ENCODE results near the gene FAM168A.
A peak's percentile ranks its signal among the peaks of the same experiment; 100 is the strongest.

Gene FAM168A

DNA sequence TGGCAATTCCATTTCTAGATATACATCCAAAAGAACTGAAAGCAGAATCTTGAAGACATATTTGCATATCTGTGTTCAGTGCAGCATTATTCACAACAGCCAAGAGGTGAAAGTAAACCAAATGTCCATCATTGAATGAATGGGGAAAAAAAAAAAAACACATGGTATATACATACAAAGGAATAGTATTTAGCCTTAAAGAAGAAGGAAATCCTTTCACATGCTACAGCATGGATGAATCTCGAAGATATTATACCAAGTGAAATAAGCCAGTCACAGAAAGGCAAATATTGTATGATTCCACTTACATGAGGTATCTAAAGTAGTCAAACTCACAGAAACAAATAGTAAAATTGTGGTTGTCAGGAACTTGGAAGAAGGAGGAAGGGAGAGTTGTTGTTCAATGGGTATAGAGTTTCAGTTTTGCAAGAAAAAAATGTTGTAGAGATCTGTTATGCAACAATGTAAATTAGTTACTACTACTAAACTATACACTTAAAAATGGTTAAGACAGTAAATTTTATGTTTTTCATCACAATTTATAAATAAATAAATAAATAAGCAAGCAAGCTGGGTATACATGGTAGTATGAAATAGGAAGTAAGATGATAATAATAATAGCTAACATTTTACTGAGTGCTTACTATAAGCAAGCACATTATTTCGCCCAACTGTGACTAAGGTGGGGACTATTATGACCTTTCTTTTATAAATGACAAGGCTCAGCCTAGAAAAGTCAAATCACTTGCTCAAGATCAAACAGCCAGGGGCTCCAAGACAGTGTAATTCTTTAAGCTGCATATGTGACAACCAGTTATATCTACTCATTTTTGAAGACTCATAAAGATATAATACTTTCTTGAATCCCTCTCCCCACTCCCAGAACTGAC, 50.0 kb downstream of the FAM168A start:
- no peaks in the 10 kb centered on the region for H3K27me3 ChIP-seq (ENCODE audit: control insufficient read depth, low read length)
- H3K4me2 ChIP-seq (ENCODE audit: low read length) = 0 out of 2 replicates have a peak overlapping the region, but pooled peaks have one; percentile 14
- TF ChIP-seq, protein P1, sequence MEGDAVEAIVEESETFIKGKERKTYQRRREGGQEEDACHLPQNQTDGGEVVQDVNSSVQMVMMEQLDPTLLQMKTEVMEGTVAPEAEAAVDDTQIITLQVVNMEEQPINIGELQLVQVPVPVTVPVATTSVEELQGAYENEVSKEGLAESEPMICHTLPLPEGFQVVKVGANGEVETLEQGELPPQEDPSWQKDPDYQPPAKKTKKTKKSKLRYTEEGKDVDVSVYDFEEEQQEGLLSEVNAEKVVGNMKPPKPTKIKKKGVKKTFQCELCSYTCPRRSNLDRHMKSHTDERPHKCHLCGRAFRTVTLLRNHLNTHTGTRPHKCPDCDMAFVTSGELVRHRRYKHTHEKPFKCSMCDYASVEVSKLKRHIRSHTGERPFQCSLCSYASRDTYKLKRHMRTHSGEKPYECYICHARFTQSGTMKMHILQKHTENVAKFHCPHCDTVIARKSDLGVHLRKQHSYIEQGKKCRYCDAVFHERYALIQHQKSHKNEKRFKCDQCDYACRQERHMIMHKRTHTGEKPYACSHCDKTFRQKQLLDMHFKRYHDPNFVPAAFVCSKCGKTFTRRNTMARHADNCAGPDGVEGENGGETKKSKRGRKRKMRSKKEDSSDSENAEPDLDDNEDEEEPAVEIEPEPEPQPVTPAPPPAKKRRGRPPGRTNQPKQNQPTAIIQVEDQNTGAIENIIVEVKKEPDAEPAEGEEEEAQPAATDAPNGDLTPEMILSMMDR (IDR thresholded peaks at IDR 0.05; ENCODE audit: low read depth, low read length, poor library complexity, severe bottlenecking) = no peak
- TF ChIP-seq EZH2phosphoT487 (IDR thresholded peaks at IDR 0.05; ENCODE audit: borderline replicate concordance, low read length) = no peak
- H3K4me1 ChIP-seq (ENCODE audit: control insufficient read depth, low read length) = peaks cover 26% of the 10 kb centered on the region
- peaks cover 5% of the 10 kb centered on the region; the same call in 1 of the 2 replicates for H4K20me1 ChIP-seq (ENCODE audit: control insufficient read depth, insufficient read depth, low read depth, low read length)
- H3K9me3 ChIP-seq (ENCODE audit: control insufficient read depth, insufficient read depth, low read length) = no peaks in the 10 kb centered on the region
- H3K9me2 ChIP-seq (replicated peaks; ENCODE audit: control insufficient read depth, low read length) = no peaks in the 10 kb centered on the region; the same call in 1 of the 2 replicates
- no peaks in the 10 kb centered on the region for H3K36me3 ChIP-seq (ENCODE audit: control insufficient read depth, low read length)
- H3K79me2 ChIP-seq (ENCODE audit: control insufficient read depth, low read length) = peaks cover 39% of the 10 kb centered on the region
- H3F3A ChIP-seq (ENCODE audit: control insufficient read depth, insufficient read depth) = 0 out of 2 replicates have a peak, but pooled peaks cover 2% of the 10 kb centered on the region
- H3K4me3 ChIP-seq (ENCODE audit: low read length) = no peak overlapping the region
- H3K27ac ChIP-seq (ENCODE audit: low read depth, low read length) = no peak overlapping the region

GRCh38 chr11:73542175-73542574, 55.7 kb downstream of the FAM168A start:
- H3K27ac ChIP-seq (ENCODE audit: low read depth, low read length) = no peak overlapping the region

GRCh38 chr11:73539506-73540084, 58.3 kb downstream of the FAM168A start:
- Histone ChIP-seq H3K36me3 (ENCODE audit: control insufficient read depth, low read length) (no peaks in the 10 kb centered on the region), H3F3A (ENCODE audit: control insufficient read depth, insufficient read depth) (no peaks in the 10 kb centered on the region), H3K27ac (ENCODE audit: low read depth, low read length) (no peak overlapping the region), H3K9me2 (replicated peaks; ENCODE audit: control insufficient read depth, low read length) (no peaks in the 10 kb centered on the region; the same call in 1 of the 2 replicates), H3K4me1 (ENCODE audit: control insufficient read depth, low read length) (peaks cover 16% of the 10 kb centered on the region), H3K4me3 (ENCODE audit: low read length) (no peak overlapping the region), H3K79me2 (ENCODE audit: control insufficient read depth, low read length) (peaks cover 30% of the 10 kb centered on the region), H3K4me2 (ENCODE audit: low read length) (no peak overlapping the region), H4K20me1 (ENCODE audit: control insufficient read depth, insufficient read depth, low read depth, low read length) (no peaks in the 10 kb centered on the region), H3K27me3 (ENCODE audit: control insufficient read depth, low read length) (no peaks in the 10 kb centered on the region), H3K9me3 (ENCODE audit: control insufficient read depth, insufficient read depth, low read length) (no peaks in the 10 kb centered on the region)
- TF ChIP-seq, protein P1 (IDR thresholded peaks at IDR 0.05; ENCODE audit: low read depth, low read length, poor library complexity, severe bottlenecking) = no peak

More at GRCh38 chr11:73542175-73542574, 55.7 kb downstream of the FAM168A start:
- Histone ChIP-seq H4K20me1 (ENCODE audit: control insufficient read depth, insufficient read depth, low read depth, low read length) (peaks cover under 1% of the 10 kb centered on the region; the same call in 1 of the 2 replicates), H3K4me1 (ENCODE audit: control insufficient read depth, low read length) (peaks cover 18% of the 10 kb centered on the region), H3K4me3 (ENCODE audit: low read length) (no peak overlapping the region), H3K4me2 (ENCODE audit: low read length) (no peak overlapping the region), H3K36me3 (ENCODE audit: control insufficient read depth, low read length) (no peaks in the 10 kb centered on the region), H3K9me3 (ENCODE audit: control insufficient read depth, insufficient read depth, low read length) (no peaks in the 10 kb centered on the region), H3K9me2 (replicated peaks; ENCODE audit: control insufficient read depth, low read length) (no peaks in the 10 kb centered on the region; the same call in 1 of the 2 replicates), H3F3A (ENCODE audit: control insufficient read depth, insufficient read depth) (no peaks in the 10 kb centered on the region), H3K27me3 (ENCODE audit: control insufficient read depth, low read length) (no peaks in the 10 kb centered on the region), H3K79me2 (ENCODE audit: control insufficient read depth, low read length) (peaks cover 38% of the 10 kb centered on the region)
- TF ChIP-seq EZH2phosphoT487 (IDR thresholded peaks at IDR 0.05; ENCODE audit: borderline replicate concordance, low read length) = no peak
- TF ChIP-seq, protein P1 (IDR thresholded peaks at IDR 0.05; ENCODE audit: low read depth, low read length, poor library complexity, severe bottlenecking) = no peak

Data from DOHH2 (cell line).